HG03159 (cell line): Measurements from ENCODE around the gene SRPRA.
A peak's percentile ranks its signal among the peaks of the same experiment; 100 is the strongest.
"Not testable (repeated sequence)": the region's sequence is repeated elsewhere in the genome, so short reads cannot be mapped to it uniquely, and the experiment has no call there.

Experiments
- ATAC-seq: cut with Tn5 transposase; IDR thresholded peaks from one replicate; pipeline ENCODE4 v1.9.1; 2021; ENCODE audit warnings: mild to moderate bottlenecking, moderate library complexity; ENCODE audit not compliant: unreplicated experiment

SRPRA gene

DNA sequence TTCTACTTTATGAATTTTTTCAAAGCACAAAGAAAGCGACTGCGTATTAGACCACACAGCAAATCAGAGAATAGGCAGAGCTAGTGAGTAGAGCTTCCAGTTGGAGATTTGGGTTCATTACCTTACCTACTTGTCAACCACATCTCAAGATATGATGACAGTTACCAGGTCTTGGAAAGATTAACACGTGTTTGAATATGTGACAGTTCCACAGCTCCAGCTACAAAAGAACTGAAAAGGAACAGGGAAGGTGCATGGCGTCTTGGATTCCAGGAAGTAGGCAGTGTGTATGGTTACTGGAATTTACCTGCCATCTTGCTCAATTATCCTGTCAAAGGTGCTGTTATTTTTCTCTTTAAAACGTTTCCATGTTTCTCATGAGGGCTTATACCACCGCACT lies 19.5 kb upstream of the SRPRA start:
- ATAC-seq, result no peak

- peak; percentile 62 for ATAC-seq
Measured at GRCh38 chr11:126284829-126285228, 16.1 kb upstream of the SRPRA start.

- peak; percentile 53 for ATAC-seq
Measured at GRCh38 chr11:126282736-126283591, 14.3 kb upstream of the SRPRA start, which contains the start of gene TIRAP. Gene TIRAP, plus strand, starts transcription at chr11:126283093. Its CDS starts 7,802 bp downstream, at chr11:126290895.

GRCh38 chr11:126282361-126282735 lies 13.7 kb upstream of the SRPRA start:
- ATAC-seq, result peak; percentile 26

DNA sequence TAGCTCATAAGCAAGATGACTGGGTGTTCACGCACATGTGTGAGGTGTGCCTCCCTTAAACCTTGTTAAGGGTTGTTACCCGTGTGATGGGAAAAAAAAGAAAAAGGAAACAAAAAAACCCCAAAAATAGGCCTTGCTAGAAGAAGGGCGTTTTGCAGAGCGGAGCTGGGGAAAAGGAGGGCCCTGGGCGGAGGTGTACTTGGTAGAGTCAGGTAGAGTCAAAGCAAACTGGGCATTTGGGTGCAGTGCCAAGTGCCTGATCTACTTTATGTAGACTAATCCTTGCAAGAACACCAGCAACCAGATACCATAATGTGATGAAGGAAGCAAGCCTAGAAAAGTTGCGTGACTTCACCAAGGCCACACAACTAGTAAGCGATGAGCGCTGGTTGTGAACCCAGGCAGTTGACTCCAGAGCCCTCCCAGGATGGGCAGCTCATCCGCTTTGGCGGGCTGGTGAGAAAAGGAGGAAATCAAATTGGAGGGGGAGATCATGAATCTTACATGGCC lies 13.0 kb upstream of the SRPRA start:
- ATAC-seq, result no peak

GRCh38 chr11:126281245-126281644 lies 12.6 kb upstream of the SRPRA start:
- ATAC-seq, result no peak

DNA sequence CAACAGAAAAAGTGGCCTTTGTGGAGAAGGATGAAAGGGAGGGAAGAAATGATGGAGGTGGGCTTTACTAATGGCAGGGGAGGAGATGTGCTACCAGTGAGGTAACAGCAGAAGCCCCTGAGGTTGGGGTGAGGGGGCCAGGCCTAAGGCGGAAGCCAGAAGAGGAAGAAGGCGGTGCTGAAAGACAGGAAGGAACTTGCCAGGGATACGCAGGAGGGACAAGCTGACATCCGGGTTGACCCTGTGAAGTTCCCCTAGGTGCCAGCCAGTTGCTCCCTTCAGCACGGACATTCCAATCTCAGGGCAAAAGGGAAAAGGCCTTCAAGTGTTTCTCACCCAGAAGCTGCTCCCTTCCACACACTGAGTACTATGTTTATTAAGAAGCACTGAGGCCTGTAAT lies 11.9 kb upstream of the SRPRA start:
- no peak for ATAC-seq

DNA sequence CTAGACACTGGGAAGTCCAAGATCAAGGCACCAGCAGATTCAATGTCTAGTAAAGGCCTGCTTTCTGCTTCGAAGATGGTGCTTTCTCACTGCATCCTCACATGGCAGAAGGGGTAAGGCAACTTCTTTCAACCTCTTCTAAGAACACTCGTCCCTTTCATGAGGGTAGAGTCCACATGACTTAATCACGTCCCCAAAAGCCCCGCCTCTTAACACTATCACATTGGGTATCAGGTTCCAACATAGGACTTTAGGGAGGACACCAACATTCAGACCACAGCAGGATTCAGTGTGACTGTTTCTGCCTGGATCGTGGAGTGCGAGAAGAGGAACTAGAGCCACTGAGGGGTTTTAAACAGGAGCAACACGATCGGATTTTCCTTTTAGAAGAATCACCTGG lies 10.5 kb upstream of the SRPRA start:
- no peak for ATAC-seq

GRCh38 chr11:126277780-126278179 lies 9.1 kb upstream of the SRPRA start:
- no peak for ATAC-seq

DNA sequence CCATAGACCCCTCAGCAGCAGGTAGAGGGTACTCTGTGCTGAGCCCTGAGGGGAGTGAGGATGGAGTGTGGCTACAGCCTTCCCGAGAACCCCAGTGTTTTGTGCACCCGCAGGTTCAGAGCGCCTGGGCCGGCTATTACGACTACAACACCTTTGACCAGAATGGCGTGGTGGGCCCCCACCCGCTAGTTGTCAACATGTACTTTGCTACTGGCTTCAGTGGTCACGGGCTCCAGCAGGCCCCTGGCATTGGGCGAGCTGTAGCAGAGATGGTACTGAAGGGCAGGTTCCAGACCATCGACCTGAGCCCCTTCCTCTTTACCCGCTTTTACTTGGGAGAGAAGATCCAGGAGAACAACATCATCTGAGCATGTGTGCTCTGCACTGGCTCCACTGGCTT lies 8.6 kb upstream of the SRPRA start:
- ATAC-seq, result no peak

GRCh38 chr11:126268361-126268707 lies 361 bp downstream of the SRPRA start:
- peak; percentile 4 for ATAC-seq

DNA sequence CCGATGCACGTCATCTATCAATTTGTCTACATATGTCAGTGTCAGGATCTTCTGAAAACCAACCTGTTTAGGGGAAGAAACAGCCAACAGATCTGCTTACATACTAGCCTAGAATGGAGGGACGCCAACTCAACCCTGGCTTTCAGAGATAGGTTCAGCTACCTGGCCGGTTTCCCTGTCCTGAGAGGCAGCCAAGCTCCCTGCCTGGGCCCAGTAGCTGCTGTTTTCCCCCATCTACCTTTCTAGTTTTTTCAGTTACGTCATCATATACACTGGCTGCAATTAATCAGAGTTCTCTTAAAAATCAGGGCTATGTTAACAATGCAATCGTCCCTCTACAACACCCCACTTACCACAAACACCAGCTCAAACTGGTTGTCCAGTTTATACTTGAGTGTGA lies 1.0 kb downstream of the SRPRA start:
- no peak for ATAC-seq

GRCh38 chr11:126265811-126266210 lies 2.9 kb downstream of the SRPRA start:
- no peak for ATAC-seq

DNA sequence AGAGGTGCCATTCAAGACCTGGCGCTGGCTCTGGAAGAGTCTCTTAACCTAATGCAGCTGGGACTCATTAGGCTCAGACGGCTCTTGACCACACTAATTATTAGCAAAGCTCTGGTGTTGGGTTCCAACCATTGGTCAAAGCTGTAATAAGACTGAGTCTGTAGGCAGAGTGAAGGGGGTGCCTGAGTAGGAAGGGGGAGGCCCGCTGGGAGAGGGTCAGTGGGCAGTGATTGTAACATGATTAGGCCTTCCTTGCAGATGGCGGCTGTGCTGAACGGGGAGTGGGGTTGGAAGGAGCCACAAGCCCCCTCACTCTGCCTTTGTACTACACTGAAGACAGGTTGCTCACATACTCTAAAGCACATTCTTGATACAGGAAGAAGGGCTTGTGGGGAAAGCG lies 5.2 kb downstream of the SRPRA start:
- no peak for ATAC-seq

GRCh38 chr11:126262216-126262615 lies 6.5 kb downstream of the SRPRA start:
- no peak for ATAC-seq

DNA sequence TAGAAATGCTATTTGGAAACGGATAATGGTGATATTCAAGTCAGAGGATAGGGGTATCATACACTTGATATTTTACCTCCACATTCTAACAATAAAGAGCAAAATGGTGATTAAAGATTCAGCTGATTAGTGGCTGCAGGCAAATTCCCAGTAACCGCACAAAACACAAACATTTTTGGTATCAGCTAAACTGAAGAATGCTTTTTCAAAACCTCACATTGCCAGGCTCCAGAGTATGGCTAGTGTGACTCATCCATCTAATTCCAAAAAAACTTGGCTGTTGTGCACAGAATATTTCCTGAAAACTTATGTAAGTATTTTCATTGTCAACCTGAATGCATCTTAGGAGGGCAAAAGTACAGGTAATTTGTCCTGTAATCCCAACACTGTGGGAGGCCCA lies 10.9 kb downstream of the SRPRA start:
- ATAC-seq, result no peak

- no peak for ATAC-seq
Measured at GRCh38 chr11:126257144-126257543, 11.6 kb downstream of the SRPRA start.

DNA sequence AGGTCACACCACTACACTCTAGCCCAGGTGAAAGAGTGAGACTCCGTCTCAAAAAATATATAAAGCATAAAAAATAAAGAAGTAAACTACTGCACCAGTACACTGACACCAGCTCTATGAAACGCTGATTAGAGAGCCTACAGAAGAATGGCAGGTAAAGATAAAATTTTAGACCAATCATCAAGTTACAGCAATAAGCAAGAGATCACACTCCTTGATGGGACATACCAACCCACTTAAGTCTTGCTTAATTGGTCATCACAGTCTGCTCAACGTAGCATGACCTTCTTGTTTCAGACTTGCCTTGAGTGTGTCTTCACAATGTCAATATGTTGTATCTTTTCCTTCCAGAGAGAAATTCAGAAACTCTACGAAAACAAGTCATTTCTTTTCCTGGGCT lies 12.5 kb downstream of the SRPRA start:
- ATAC-seq, result no peak

DNA sequence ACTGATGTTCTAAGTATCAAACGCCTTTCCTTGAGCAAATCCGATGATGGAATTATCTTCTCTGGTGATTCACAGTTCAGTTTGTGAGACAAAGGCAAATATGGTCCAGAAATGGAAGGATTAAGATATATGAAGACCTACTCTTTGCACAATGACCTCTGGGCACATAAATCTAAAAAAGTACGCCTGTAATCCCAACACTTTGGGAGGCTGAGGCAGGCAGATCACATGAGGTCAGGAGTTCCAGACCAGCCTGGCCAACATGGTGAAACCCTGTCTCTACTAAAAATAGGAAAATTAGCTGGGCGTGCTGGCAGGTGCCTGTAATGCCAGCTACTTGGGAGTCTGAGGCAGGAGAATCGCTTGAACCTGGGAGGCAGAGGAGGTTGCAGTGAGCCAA lies 13.2 kb downstream of the SRPRA start:
- not testable (repeated sequence) for ATAC-seq

- ATAC-seq, result no peak
Measured at GRCh38 chr11:126254819-126255218, 13.9 kb downstream of the SRPRA start.

GRCh38 chr11:126253265-126253664 lies 15.4 kb downstream of the SRPRA start:
- no peak for ATAC-seq

DNA sequence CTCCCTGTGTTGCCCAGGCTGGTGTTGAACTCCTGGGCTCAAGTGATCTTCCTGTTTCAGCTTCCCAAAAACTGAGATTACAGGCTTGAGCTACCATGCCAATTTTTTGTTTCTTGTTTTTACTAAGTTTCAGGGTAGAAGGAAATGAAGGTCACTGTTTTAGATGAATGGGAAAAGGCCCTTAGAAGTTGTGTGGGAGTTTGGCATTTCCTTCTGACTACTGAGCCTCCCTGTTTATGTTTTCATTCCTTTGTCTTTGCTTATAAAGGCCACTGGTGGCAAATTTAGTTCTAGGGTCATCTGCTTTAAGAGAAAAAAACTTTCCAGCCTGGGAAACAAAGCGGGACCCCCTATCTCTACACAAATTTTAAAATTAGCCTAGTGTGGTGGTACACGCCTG lies 22.1 kb downstream of the SRPRA start:
- no peak for ATAC-seq

DNA sequence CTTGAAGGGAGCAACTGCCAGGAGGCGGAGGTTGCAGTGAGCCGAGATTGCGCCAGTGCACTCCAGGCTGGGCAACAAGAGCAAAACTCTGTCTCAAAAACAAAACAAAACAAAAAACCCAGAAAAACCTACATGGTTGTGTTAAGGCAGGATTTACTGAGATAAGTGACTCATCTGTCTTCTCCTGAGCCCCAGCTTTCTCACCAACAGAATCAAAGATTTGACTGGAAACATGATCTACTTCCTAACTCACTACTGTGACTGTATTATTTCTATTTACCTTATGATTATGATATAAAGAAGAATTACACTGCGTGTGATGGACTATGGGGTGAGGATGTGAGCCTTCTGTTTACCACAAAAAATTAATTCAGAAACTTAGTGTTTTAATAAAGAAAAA lies 35.3 kb downstream of the SRPRA start:
- no peak for ATAC-seq
